DND-41 (cell line): Measurements from ENCODE around the gene HELZ2.

Source experiments
- ATAC-seq: fragments of 200-7000 bp; cut with Tn5 transposase; 3 replicates; pipeline ENCODE4 v1.9.1; 2021; ENCODE audit warnings: low read depth; ENCODE audit not compliant: insufficient read depth
- DNase-seq: peaks from one replicate; pipeline ENCODE4 v3.0.0-alpha.2; 2020
- H2AFZ ChIP-seq: 2 replicates; pipeline ENCODE4 v1.6.0; 2012; ENCODE audit warnings: low read depth, low read length
- H3K27ac ChIP-seq: 2 replicates; pipeline ENCODE4 v1.5.1; 2012; ENCODE audit warnings: low read length, inconsistent platforms
- H3K27me3 ChIP-seq: fragments of 200-600 bp; sonication (generic); 2 replicates; pipeline ENCODE4 v1.6.0; 2012; ENCODE audit warnings: low read length, mild to moderate bottlenecking, inconsistent platforms; ENCODE audit not compliant: insufficient read depth, poor library complexity
- H3K36me3 ChIP-seq: 2 replicates; pipeline ENCODE4 v1.5.1; 2012; ENCODE audit warnings: low read length, inconsistent platforms; ENCODE audit not compliant: insufficient read depth
- H3K4me1 ChIP-seq: 2 replicates; pipeline ENCODE4 v1.5.1; 2012; ENCODE audit warnings: mild to moderate bottlenecking, low read length; ENCODE audit not compliant: insufficient read depth
- H3K4me2 ChIP-seq: 2 replicates; pipeline ENCODE4 v1.6.0; 2012; ENCODE audit warnings: mild to moderate bottlenecking, moderate library complexity, low read length, inconsistent platforms; ENCODE audit not compliant: insufficient read depth
- H3K4me3 ChIP-seq, 2 experiments: fragments of 200-600 bp in 1 of 2; shearing (Covaris generic) in 1 of 2; 2 replicates each; pipeline ENCODE4 v1.5.1; 2012 to 2016; ENCODE audit warnings: inconsistent platforms in 2 of 2, low read length in 2 of 2, mild to moderate bottlenecking in 2 of 2, low read depth in 1 of 2, moderate library complexity in 1 of 2
- H3K79me2 ChIP-seq: 2 replicates; pipeline ENCODE4 v1.6.0; 2012; ENCODE audit warnings: low read length, inconsistent platforms; ENCODE audit not compliant: insufficient read depth
- H3K9ac ChIP-seq: 2 replicates; pipeline ENCODE4 v1.6.0; 2012; ENCODE audit warnings: low read depth, mild to moderate bottlenecking, inconsistent platforms, low read length, moderate library complexity
- H3K9me3 ChIP-seq: 2 replicates; pipeline ENCODE4 v1.5.1; 2012; ENCODE audit warnings: low read length, moderate library complexity, mild to moderate bottlenecking, inconsistent platforms; ENCODE audit not compliant: insufficient read depth, severe bottlenecking
- H4K20me1 ChIP-seq: 2 replicates; pipeline ENCODE4 v1.6.0; 2012; ENCODE audit warnings: low read length; ENCODE audit not compliant: insufficient read depth
- EZH2 ChIP-seq: IDR thresholded peaks from 3 replicates; pipeline ENCODE4 v1.6.1; 2012; ENCODE audit warnings: borderline replicate concordance, low read depth, mild to moderate bottlenecking, moderate library complexity, low read length, inconsistent platforms; ENCODE audit not compliant: severe bottlenecking
- TF ChIP-seq, protein P1 (sequence below): IDR thresholded peaks from 2 replicates; pipeline ENCODE4 v1.5.1; 2012; ENCODE audit warnings: borderline replicate concordance, low read length, moderate library complexity, mild to moderate bottlenecking; ENCODE audit not compliant: poor library complexity, severe bottlenecking; ENCODE audit errors: extremely low read depth

The HELZ2 gene

GRCh38 chr20:63539441-63540370, 34.3 kb downstream of the HELZ2 start:
- H3K4me1 ChIP-seq, result peaks cover 21% of the 10 kb centered on the region
- peaks cover 4% of the 10 kb centered on the region; the same call in 1 of the 2 replicates for H4K20me1 ChIP-seq
- DNase-seq (no peak), ATAC-seq (no peak)
- no peaks in the 10 kb centered on the region for H3K27me3 ChIP-seq
- H3K36me3 ChIP-seq, result no peaks in the 10 kb centered on the region
- no peak overlapping the region for H3K4me2 ChIP-seq
- no peaks in the 10 kb centered on the region for H3K79me2 ChIP-seq
- no peak overlapping the region for H3K9ac ChIP-seq
- no peak overlapping the region for H3K4me3 ChIP-seq
- no peak for TF ChIP-seq EZH2
- no peak overlapping the region for H3K27ac ChIP-seq
- H2AFZ ChIP-seq, result no peak overlapping the region
- no peaks in the 10 kb centered on the region for H3K9me3 ChIP-seq

DNA sequence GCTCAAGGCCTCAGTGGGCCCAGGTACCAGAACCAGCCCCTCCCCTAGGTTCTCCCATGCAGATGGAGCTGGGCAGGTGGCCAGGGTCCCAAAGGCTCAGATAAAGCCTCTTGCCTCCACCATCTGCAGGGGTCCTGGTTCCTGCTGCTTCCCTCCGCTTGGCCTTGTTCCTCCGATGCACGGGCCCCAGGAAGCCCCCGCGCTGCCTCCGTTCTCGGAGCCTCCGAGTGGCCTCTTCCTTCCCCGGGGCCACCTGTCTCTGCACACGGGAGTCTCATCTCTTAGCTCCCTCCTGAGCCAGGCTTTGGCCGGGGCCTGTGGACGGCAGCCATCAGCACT, 35.0 kb downstream of the HELZ2 start:
- Histone ChIP-seq H3K4me3 (no peak overlapping the region), H3K9me3 (no peaks in the 10 kb centered on the region), H3K4me2 (no peak overlapping the region), H3K27ac (no peak overlapping the region), H3K9ac (0 out of 2 replicates have a peak overlapping the region, but pooled peaks have one; percentile 50), H3K36me3 (no peaks in the 10 kb centered on the region), H3K27me3 (no peaks in the 10 kb centered on the region), H2AFZ (no peak overlapping the region), H4K20me1 (peaks cover 7% of the 10 kb centered on the region; the same call in 1 of the 2 replicates), H3K79me2 (no peaks in the 10 kb centered on the region), H3K4me1 (peaks cover 21% of the 10 kb centered on the region)
- ATAC-seq (no peak), DNase-seq (no peak)
- TF ChIP-seq, protein P1, sequence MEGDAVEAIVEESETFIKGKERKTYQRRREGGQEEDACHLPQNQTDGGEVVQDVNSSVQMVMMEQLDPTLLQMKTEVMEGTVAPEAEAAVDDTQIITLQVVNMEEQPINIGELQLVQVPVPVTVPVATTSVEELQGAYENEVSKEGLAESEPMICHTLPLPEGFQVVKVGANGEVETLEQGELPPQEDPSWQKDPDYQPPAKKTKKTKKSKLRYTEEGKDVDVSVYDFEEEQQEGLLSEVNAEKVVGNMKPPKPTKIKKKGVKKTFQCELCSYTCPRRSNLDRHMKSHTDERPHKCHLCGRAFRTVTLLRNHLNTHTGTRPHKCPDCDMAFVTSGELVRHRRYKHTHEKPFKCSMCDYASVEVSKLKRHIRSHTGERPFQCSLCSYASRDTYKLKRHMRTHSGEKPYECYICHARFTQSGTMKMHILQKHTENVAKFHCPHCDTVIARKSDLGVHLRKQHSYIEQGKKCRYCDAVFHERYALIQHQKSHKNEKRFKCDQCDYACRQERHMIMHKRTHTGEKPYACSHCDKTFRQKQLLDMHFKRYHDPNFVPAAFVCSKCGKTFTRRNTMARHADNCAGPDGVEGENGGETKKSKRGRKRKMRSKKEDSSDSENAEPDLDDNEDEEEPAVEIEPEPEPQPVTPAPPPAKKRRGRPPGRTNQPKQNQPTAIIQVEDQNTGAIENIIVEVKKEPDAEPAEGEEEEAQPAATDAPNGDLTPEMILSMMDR, result no peak
- no peak for TF ChIP-seq EZH2

- Histone ChIP-seq H3K4me2 (peak overlapping the region; percentile 77), H3K36me3 (no peaks in the 10 kb centered on the region), H3K79me2 (no peaks in the 10 kb centered on the region), H3K9ac (peak overlapping the region; percentile 50), H3K27ac (peak overlapping the region; percentile 71), H4K20me1 (peaks cover 8% of the 10 kb centered on the region; the same call in 1 of the 2 replicates), H3K4me1 (peaks cover 21% of the 10 kb centered on the region), H2AFZ (peak overlapping the region; percentile 79), H3K4me3 (peak overlapping the region in 1 of 2 experiments; percentile 56; a peak in 2 of 4 replicates), H3K9me3 (no peaks in the 10 kb centered on the region), H3K27me3 (no peaks in the 10 kb centered on the region)
- no peak for TF ChIP-seq EZH2
- TF ChIP-seq, protein P1, result no peak
- DNase-seq (no peak), ATAC-seq (no peak)
These were observed 35.6 kb downstream of the HELZ2 start for GRCh38 chr20:63538204-63539091.
